HG02642 (cell line): ENCODE data around the gene SLC25A24.
"Not testable (repeated sequence)": the region's sequence is repeated elsewhere in the genome, so short reads cannot be mapped to it uniquely, and the experiment has no call there.

Experiments
- ATAC-seq: cut with Tn5 transposase; IDR thresholded peaks from one replicate; pipeline ENCODE4 v1.9.1; 2021; ENCODE audit warnings: mild to moderate bottlenecking; ENCODE audit not compliant: unreplicated experiment, poor library complexity

SLC25A24 gene

DNA sequence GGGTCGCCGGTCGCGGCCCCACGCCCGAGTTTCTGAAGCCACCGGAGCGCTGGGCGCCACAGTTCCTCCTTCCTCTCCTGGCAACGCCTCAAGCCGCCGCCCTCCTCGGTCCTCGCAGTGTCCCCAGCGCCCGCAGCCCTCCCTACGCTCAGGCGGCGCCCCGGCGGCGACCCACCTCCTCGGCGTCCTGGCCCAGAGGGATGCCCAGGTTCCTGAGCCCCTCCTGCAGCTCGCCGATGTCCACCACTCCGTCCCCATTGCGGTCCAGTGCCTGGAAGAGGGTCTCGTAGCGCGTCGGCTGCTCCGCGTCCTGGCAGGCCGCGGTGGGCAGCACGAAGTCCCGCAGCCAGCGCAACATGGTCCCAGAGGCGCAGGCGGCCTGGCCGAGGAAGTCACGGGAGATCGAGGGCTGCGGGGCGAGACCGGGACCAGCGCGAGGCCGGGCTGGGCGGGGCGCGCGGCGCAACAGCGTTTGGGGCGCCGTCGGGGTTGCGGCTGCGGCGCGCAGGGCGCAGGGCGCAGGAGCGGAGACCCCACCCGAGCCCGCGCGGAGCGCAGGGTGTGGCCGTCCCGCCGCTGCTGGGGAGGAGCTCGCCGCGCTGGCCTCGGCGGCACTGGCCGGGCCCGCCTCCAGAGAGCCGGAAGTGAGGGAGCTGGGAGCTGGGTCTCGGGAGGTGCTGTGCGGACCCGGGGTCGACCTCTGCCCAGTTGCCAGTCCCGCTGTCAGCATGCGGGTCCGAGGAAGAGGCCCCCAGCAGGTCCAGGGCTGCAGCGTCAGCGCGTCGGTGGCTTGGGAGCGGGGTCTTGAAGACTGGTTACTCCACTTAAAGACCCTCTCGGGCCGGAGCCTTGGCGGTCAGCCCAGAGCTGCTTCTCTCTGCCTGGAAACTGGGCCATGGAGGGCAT, at the start of gene SLC25A24:
SLC25A24 (minus strand) TSS at position 563 of the 906 bp plus-strand sequence; CDS start at position 358, 205 bp downstream.
- ATAC-seq: peak; percentile 92

GRCh38 chr1:108243976-108244375, 43.8 kb upstream of the SLC25A24 start, which contains the start of gene NBPF4:
TSS of gene NBPF4 (minus strand) at chr1:108244076. CDS start at chr1:108243761, 315 bp downstream.
- ATAC-seq: not testable (repeated sequence)

DNA sequence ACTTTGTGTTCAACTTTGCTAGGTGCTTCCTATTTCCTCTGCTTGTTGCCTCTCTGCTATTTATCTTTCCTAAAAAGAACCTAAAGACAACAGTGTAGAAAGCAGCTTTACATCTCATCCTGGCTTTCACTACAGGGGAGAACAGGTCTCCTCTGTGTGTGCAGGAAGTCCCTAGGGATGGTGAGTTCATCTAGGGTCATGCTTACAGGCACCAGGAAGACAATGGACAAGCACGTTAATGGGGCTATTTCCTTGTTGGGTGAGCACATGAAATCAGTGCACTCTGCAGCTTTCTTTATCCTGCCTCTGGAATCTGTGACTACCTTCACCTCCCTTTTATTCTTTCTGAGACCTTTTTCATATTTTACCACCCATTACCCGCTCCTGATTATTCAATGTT, 39.3 kb upstream of the SLC25A24 start:
- not testable (repeated sequence) for ATAC-seq

- not testable (repeated sequence) for ATAC-seq
Measured at GRCh38 chr1:108235308-108235707, 35.2 kb upstream of the SLC25A24 start.

DNA sequence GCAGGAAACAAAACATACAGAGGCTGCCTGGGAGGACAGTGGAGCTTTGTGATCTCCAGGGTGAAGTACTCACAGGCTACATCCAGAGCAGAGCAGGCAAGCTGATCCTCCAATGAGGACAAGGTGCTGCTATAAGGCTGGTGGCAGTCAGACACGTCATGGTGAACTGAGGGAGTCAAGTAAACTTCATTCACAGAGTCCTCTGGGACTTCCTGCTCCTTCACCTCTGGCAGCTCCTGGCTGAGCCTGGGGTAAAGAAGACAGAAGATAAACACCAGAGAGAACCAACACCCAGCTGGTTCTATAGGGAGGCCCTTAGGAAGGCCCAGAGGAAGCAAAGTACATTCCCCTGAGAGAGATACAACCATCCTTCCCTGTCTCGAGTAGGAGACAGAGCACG, 32.0 kb upstream of the SLC25A24 start:
- ATAC-seq: not testable (repeated sequence)

GRCh38 chr1:108229976-108230375, 29.8 kb upstream of the SLC25A24 start:
- ATAC-seq: not testable (repeated sequence)

DNA sequence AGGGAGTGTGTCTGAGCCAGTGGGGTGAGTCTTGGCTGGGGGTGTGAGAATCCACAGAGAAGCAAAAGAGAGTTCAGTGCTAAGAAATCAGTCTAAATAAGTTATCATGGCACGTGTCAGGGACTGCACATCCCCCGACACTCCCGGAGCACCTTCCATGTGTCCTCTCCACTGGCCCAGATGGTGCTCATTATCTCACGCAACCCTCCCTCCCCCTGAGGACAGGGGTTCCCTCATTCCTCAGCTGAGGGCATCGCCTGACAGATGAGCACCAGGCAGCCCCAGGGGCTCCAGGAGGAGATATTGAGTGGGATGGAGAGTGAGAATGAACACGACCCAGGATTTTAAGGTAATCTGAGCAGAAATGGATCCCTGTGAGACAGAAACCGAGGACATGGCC, 27.6 kb upstream of the SLC25A24 start:
- not testable (repeated sequence) for ATAC-seq

GRCh38 chr1:108226855-108227254, 26.7 kb upstream of the SLC25A24 start:
- ATAC-seq: not testable (repeated sequence)

DNA sequence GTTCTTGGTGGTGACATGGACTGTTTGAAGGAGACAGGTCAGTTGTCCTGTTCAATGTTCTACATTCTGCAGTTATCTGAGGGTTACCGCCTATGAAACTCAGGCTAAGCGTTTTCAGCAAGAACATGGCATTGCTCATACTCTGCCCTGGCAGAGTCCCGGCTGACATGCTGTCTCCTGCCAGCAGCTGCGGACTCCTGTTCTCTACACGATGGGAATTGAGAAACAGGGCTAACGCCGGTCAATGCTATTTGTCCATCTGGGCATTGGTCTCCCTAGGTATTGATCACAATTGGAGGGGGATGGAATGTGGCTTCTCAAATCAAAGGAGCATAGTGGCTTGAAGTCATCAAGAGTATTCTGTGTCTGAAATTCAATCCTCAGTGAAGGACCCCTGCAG, 23.1 kb upstream of the SLC25A24 start:
- not testable (repeated sequence) for ATAC-seq

- ATAC-seq: not testable (repeated sequence)
Measured at GRCh38 chr1:108217515-108218174, 17.5 kb upstream of the SLC25A24 start.

DNA sequence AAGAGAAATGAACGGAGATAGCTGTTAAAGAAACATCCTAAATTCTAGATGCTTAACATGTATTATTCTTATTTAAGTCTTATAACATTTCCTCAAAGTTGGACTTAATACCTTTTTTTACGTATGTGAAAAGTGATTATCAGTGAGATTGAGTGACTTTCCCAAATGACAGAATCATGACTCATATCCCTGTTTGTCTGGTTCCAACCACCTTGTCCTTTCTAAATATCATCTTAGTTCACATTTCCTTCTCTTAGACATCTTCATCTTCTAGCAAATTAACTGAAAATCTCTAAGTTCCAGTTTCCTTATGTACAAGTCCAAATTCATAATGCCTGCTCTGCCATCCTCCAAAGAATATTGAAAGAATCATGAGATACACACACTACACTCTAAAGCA, 16.9 kb upstream of the SLC25A24 start:
- not testable (repeated sequence) for ATAC-seq

- not testable (repeated sequence) for ATAC-seq
Measured at GRCh38 chr1:108216028-108216890, 16.1 kb upstream of the SLC25A24 start.

GRCh38 chr1:108214641-108215465, 14.7 kb upstream of the SLC25A24 start:
- not testable (repeated sequence) for ATAC-seq

DNA sequence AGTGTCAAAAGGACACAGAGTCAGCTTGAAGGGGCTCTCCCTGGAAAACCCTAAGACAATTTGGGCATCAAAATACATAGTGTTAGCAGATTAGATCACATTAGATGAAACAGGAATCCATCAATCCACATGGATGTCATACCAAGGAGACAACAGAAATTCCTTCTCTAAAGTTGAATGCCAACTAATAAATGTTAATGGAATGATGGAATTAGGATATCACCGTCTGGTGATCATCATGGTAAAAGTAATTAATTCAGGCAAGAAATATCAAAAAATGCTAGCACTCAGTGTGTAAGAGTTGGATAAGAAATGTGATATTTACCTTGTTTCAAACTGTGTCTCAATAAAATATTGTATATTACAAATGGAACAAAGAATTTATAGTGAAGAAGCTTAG, 10.9 kb upstream of the SLC25A24 start:
- no peak for ATAC-seq

- ATAC-seq: no peak
Measured at GRCh38 chr1:108209456-108210108, 9.4 kb upstream of the SLC25A24 start.

GRCh38 chr1:108208724-108209446, 8.7 kb upstream of the SLC25A24 start:
- no peak for ATAC-seq

DNA sequence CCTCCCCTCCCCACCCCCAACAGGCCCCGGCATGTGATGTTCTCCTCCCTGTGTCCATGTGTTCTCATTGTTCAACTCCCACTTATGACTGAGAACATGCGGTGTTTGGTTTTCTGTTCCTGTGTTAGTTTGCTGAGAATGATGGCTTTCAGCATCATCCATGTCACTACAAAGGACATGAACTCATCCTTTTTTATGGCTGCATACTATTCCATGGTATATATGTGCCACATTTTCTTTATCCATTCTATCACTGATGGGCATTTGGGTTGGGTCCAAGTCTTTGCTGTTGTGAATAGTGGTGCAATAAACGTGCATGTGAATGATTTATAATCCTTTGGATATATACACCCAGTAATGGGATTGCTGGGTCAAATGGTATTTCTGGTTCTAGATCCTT, 3.4 kb upstream of the SLC25A24 start:
- not testable (repeated sequence) for ATAC-seq

DNA sequence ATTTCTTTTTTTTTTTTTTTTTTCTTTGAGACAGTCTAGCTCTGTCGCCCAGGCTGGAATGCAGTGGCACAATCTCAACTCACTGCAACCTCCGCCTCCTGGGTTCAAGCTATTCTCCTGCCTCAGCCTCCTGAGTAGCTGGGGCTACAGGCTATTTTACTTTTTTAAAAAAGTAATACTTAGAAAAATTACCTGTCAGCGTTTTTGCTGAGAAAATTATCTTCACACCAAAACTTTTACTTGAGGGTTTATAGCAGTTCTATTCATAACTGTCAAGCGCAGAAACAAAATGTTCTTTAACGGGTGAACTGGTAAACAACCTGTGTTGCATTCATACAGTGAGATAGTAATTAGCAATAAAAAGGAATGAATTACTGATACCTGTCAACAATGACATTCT, 1.5 kb upstream of the SLC25A24 start:
- ATAC-seq: no peak
